ENCODE results near the gene BCOR. TPM values are rescaled to one million over a fixed set of nuclear protein-coding genes. Genes with fewer than 3 reads are reported as not detected.

BCOR gene
- polyA plus RNA-seq, 1 of the 3 experiments (the other 2 are of a cell fraction), result 8.8 TPM

DNA sequence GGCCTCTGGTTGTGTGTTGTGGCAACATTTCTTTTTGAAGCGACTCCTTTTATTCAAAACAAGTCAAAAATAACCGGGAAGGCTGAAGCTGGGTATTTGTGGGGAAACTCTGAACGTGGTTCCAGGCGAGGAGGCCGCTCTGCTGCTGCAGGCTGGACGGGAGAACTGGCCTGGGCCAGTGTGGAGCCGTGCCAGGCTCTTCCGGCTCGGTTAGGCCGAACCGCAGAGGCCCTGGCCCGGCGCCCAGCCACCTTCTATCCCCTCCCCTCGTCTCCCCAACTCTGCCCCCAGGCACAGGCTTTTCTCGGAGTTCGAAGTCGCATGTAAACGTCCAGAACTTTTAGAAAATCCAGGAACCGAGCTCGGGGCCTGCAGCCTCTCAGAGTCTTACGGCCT is 2.4 kb upstream of the BCOR start:
- no peak overlapping the region for H3K4me3 ChIP-seq (ENCODE audit: low read depth in 2 of 2, low read length in 1 of 2)
- H3K27me3 ChIP-seq (ENCODE audit: insufficient read depth), result peaks cover 38% of the 10 kb centered on the region; the same call in 1 of the 2 replicates
- no peaks in the 10 kb centered on the region for H3K9me2 ChIP-seq
- CTCF ChIA-PET, result interaction anchor here (1.0 to 1.3 kb wide), 3 partner anchors 10 to 65 kb away, joined by 3 to 4 read pairs (median 3); no protein-coding TSS in a partner anchor
- H3K36me3 ChIP-seq (replicated peaks in 1 of 2; ENCODE audit: control insufficient read depth in 1 of 2, insufficient read depth in 2 of 2, low read length in 1 of 2), result no peaks in the 10 kb centered on the region
- POLR2A ChIA-PET, result interaction anchor here (4.5 kb wide), 1 partner anchor 53 kb away, joined by 38 read pairs; no protein-coding TSS in a partner anchor
- H3K4me1 ChIP-seq (ENCODE audit: control insufficient read depth in 1 of 2, insufficient read depth in 2 of 2, low read depth in 1 of 2, low read length in 1 of 2), result peaks cover 7 to 28% of the 10 kb centered on the region in 2 experiments; a peak in 2 of 4 replicates
- peak overlapping the region; percentile 22 for H2AFZ ChIP-seq (ENCODE audit: low read depth)
- DNase-seq, result peak; percentile 63
- no peaks in the 10 kb centered on the region for H3K9me3 ChIP-seq
- peak overlapping the region; percentile 80; the same call in 1 of the 2 replicates for H3K4me2 ChIP-seq
- peak overlapping the region; percentile 12 to 87 for H3K27ac ChIP-seq (ENCODE audit: low read depth in 2 of 2, low read length in 1 of 2)
- 11% methylated on average over 4 of the region's 21 CpGs for WGBS (ENCODE audit: low lambda C conversion rate)
- no peak overlapping the region; the same call in 1 of the 2 replicates for H3K9ac ChIP-seq
- peaks cover 12% of the 10 kb centered on the region for H3F3A ChIP-seq (replicated peaks; ENCODE audit: insufficient read depth)
- peak; percentile 66 for TF ChIP-seq NFIC (IDR thresholded peaks at IDR 0.05; ENCODE audit: borderline replicate concordance)
- TF ChIP-seq, protein P1, sequence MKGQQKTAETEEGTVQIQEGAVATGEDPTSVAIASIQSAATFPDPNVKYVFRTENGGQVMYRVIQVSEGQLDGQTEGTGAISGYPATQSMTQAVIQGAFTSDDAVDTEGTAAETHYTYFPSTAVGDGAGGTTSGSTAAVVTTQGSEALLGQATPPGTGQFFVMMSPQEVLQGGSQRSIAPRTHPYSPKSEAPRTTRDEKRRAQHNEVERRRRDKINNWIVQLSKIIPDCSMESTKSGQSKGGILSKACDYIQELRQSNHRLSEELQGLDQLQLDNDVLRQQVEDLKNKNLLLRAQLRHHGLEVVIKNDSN (IDR thresholded peaks at IDR 0.05; ENCODE audit: borderline replicate concordance, low read depth), result no peak
- H3K79me2 ChIP-seq (ENCODE audit: insufficient read depth), result peaks cover 14% of the 10 kb centered on the region
- no peaks in the 10 kb centered on the region for H4K20me1 ChIP-seq (ENCODE audit: insufficient read depth)

DNA sequence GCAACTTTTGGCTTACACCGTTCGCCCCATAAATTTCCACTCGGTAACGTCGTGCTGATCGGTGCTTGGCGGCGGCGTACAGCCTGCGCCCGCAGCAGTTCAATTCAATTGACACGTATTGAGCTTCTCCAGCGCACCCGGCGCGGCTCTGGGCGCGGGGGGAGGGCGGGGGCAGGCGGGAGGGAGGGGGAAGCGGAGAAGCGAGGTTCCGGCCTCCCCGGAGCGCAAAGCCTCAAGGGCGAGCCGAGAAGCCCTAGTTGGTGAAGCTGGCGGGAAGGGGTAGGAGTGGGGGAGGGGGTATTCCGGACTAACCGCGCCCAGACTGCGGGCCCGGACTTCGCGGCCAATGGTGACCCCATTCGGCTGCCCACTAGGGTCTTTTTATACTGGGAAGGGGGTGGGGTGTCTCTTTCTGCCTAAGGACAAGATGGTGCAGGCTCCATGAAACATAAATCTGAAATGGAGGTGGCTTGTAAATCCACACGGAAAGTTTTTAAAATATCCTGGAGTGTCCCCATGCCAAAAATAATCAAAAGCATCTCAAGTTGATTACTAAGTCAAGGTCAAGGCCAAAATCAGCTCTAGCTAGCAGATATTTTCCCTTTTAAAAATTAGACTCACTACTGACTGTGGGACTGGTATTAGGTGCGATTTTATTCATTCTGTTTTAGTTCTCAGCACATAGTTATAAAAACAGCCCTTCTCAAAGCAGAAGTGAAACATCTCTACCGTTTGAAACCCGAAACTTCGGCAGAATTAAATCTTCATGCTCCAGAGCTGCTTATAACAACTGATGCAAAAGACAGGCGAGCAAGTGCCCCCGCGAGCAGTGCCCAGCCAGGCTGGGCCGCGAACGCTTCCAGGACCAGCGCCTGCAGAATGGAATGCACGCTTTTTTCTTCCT is 1.5 kb upstream of the BCOR start:
- Histone ChIP-seq H3K27ac (ENCODE audit: low read depth in 2 of 2, low read length in 1 of 2) (peak overlapping the region; percentile 51 to 87; a peak in 3 of 4 replicates), H3K79me2 (ENCODE audit: insufficient read depth) (peaks cover 21% of the 10 kb centered on the region), H2AFZ (ENCODE audit: low read depth) (peak overlapping the region; percentile 22; the same call in 1 of the 2 replicates), H3K27me3 (ENCODE audit: insufficient read depth) (peaks cover 38% of the 10 kb centered on the region; the same call in 1 of the 2 replicates), H3K9me3 (no peaks in the 10 kb centered on the region), H3K4me1 (ENCODE audit: control insufficient read depth in 1 of 2, insufficient read depth in 2 of 2, low read depth in 1 of 2, low read length in 1 of 2) (peaks cover 7 to 28% of the 10 kb centered on the region in 2 experiments; a peak in 2 of 4 replicates), H3K9ac (peak overlapping the region; percentile 54; the same call in 1 of the 2 replicates), H3K9me2 (no peaks in the 10 kb centered on the region), H3K4me3 (ENCODE audit: low read depth in 2 of 2, low read length in 1 of 2) (peak overlapping the region; percentile 54 to 60), H4K20me1 (ENCODE audit: insufficient read depth) (peaks cover 5% of the 10 kb centered on the region; the same call in 1 of the 2 replicates), H3K36me3 (replicated peaks in 1 of 2; ENCODE audit: control insufficient read depth in 1 of 2, insufficient read depth in 2 of 2, low read length in 1 of 2) (no peaks in the 10 kb centered on the region), H3F3A (replicated peaks; ENCODE audit: insufficient read depth) (peaks cover 12% of the 10 kb centered on the region), H3K4me2 (peak overlapping the region; percentile 80)
- CTCF ChIA-PET, result interaction anchor here (0.9 to 1.9 kb wide), 5 partner anchors 11 to 88 kb away, joined by 3 to 5 read pairs (median 3); no protein-coding TSS in a partner anchor
- POLR2A ChIA-PET, result interaction anchor here (1.1 to 4.5 kb wide), 3 partner anchors 54 to 89 kb away, joined by 5 to 38 read pairs (median 6); no protein-coding TSS in a partner anchor
- peak; percentile 70 for DNase-seq
- TF ChIP-seq CHD2 (IDR thresholded peaks at IDR 0.05; ENCODE audit: low read length, partially characterized antibody) (peak; percentile 34), GATA2 (CRISPR knock-in tag; IDR thresholded peaks at IDR 0.05) (no peak), FOSL2 (IDR thresholded peaks at IDR 0.05; ENCODE audit: borderline replicate concordance, low read depth) (no peak)
- TF ChIP-seq, protein P2, sequence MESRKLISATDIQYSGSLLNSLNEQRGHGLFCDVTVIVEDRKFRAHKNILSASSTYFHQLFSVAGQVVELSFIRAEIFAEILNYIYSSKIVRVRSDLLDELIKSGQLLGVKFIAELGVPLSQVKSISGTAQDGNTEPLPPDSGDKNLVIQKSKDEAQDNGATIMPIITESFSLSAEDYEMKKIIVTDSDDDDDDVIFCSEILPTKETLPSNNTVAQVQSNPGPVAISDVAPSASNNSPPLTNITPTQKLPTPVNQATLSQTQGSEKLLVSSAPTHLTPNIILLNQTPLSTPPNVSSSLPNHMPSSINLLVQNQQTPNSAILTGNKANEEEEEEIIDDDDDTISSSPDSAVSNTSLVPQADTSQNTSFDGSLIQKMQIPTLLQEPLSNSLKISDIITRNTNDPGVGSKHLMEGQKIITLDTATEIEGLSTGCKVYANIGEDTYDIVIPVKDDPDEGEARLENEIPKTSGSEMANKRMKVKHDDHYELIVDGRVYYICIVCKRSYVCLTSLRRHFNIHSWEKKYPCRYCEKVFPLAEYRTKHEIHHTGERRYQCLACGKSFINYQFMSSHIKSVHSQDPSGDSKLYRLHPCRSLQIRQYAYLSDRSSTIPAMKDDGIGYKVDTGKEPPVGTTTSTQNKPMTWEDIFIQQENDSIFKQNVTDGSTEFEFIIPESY (IDR thresholded peaks at IDR 0.05; ENCODE audit: borderline replicate concordance, low read depth), result no peak
- 27% methylated on average over 30 of the region's 49 CpGs for WGBS (ENCODE audit: low lambda C conversion rate)
